MM.1S (cell line): ENCODE measurements around the gene FITM2.

Experiments
- DNase-seq: peaks from one replicate; pipeline ENCODE4 v3.0.0-alpha.2; 2015
- H2AFZ ChIP-seq: fragments of 300-600 bp; sonication (generic); 2 replicates; pipeline ENCODE4 v1.6.0; 2016; ENCODE audit warnings: antibody characterized with exemption, low read length
- H3F3A ChIP-seq: fragments of 300-600 bp; sonication (generic); 2 replicates; pipeline ENCODE4 v1.6.1; 2016; ENCODE audit warnings: mild to moderate bottlenecking, antibody characterized with exemption, low read length, moderate library complexity, mixed read lengths; ENCODE audit not compliant: insufficient read depth
- H3K27ac ChIP-seq: fragments of 300-600 bp; sonication (generic); 2 replicates; pipeline ENCODE4 v1.5.1; 2016; ENCODE audit warnings: mild to moderate bottlenecking, low read length
- H3K27me3 ChIP-seq: fragments of 300-600 bp; sonication (generic); replicated peaks from 2 replicates; pipeline ENCODE4 v1.6.0; 2016; ENCODE audit warnings: low read length; ENCODE audit not compliant: insufficient read depth
- H3K36me3 ChIP-seq: fragments of 300-600 bp; sonication (generic); replicated peaks from 2 replicates; pipeline ENCODE4 v1.6.1; 2016; ENCODE audit warnings: mild to moderate bottlenecking, low read length, mixed read lengths; ENCODE audit not compliant: insufficient read depth
- H3K4me1 ChIP-seq: fragments of 300-600 bp; sonication (generic); 2 replicates; pipeline ENCODE4 v1.6.1; 2016; ENCODE audit warnings: low read length, mixed read lengths
- H3K4me2 ChIP-seq: fragments of 300-600 bp; sonication (generic); 2 replicates; pipeline ENCODE4 v1.6.0; 2016; ENCODE audit warnings: low read depth, low read length
- H3K4me3 ChIP-seq: fragments of 300-600 bp; sonication (generic); 2 replicates; pipeline ENCODE4 v1.5.1; 2016; ENCODE audit warnings: low read length, mixed read lengths
- H3K79me2 ChIP-seq: fragments of 300-600 bp; sonication (generic); 2 replicates; pipeline ENCODE4 v1.6.1; 2016; ENCODE audit warnings: mixed run types, low read length, mixed read lengths
- H3K9ac ChIP-seq: fragments of 300-600 bp; sonication (generic); 2 replicates; pipeline ENCODE4 v1.6.1; 2016; ENCODE audit warnings: low read length, mixed read lengths
- H3K9me2 ChIP-seq: fragments of 300-600 bp; sonication (generic); replicated peaks from 2 replicates; pipeline ENCODE4 v1.6.1; 2016; ENCODE audit warnings: mild to moderate bottlenecking, low read length, mixed read lengths; ENCODE audit not compliant: insufficient read depth
- H3K9me3 ChIP-seq: fragments of 300-600 bp; sonication (generic); replicated peaks from 2 replicates; pipeline ENCODE4 v1.6.1; 2016; ENCODE audit warnings: mild to moderate bottlenecking, low read length, mixed read lengths; ENCODE audit not compliant: insufficient read depth
- H4K20me1 ChIP-seq: fragments of 300-600 bp; sonication (generic); 2 replicates; pipeline ENCODE4 v1.6.1; 2016; ENCODE audit warnings: mild to moderate bottlenecking, low read length, moderate library complexity, mixed read lengths; ENCODE audit not compliant: insufficient read depth
- EZH2 ChIP-seq: fragments of 300-600 bp; sonication (generic); optimal IDR thresholded peaks from 2 replicates; pipeline ENCODE3; 2017; ENCODE audit warnings: low read depth, mild to moderate bottlenecking, antibody characterized with exemption, low read length, mixed read lengths
- EZH2phosphoT487 ChIP-seq: fragments of 300-600 bp; sonication (generic); IDR thresholded peaks from 2 replicates; pipeline ENCODE4 v1.6.1; 2018; ENCODE audit warnings: antibody characterized with exemption, low read length
- TF ChIP-seq, protein P1 (sequence below): fragments of 300-600 bp; sonication (generic); IDR thresholded peaks from 2 replicates; pipeline ENCODE4 v1.5.1; 2016; ENCODE audit warnings: antibody characterized with exemption, low read length, mixed read lengths

Gene FITM2

DNA sequence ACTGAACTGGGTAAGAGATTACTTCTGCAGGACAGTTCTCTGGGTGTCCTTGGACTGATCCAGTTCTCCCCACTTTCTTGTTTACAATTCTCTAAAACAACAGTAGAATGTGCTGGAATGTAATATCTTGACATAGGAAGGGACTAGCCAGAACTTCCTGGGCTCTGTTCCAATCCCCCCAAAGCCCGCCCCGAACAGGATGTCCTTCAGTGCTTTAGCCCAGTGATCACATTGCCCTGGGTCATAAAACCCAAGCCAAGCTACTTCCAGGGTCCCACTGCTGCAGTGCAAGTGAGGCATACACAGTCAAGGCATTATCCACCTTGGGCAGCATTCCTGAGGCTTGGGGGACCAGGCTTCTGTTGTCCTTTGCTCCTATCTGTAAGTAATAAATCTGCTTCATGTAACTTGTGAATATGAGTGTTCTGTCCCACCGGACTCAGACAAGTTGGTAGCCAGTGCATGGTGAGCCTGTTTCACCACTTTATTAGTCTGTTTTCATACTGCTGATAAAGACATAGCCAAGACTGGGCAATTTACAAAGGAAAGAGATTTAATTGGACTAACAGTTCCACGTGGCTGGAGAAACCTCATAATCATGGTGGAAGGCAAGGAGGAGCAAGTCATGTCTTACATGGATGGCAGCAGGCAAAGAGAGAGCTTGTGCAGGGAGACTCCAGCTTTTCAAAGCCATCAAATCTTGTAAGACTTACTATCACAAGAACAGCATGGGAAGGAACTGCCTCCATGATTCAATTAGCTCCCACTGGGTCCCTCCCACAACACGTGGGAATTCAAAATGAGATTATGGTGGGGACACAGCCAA lies 23.5 kb downstream of the FITM2 start:
- Histone ChIP-seq H3K27me3 (no peaks in the 10 kb centered on the region), H3K4me3 (no peak overlapping the region), H3K9me2 (no peaks in the 10 kb centered on the region), H3K27ac (no peak overlapping the region), H3F3A (no peaks in the 10 kb centered on the region), H3K79me2 (no peaks in the 10 kb centered on the region), H4K20me1 (no peaks in the 10 kb centered on the region), H3K9me3 (no peaks in the 10 kb centered on the region), H3K36me3 (no peaks in the 10 kb centered on the region), H2AFZ (no peak overlapping the region), H3K9ac (no peak overlapping the region), H3K4me2 (no peak overlapping the region), H3K4me1 (no peaks in the 10 kb centered on the region)
- TF ChIP-seq EZH2phosphoT487 (no peak), EZH2 (no peak)
- TF ChIP-seq, protein P1, sequence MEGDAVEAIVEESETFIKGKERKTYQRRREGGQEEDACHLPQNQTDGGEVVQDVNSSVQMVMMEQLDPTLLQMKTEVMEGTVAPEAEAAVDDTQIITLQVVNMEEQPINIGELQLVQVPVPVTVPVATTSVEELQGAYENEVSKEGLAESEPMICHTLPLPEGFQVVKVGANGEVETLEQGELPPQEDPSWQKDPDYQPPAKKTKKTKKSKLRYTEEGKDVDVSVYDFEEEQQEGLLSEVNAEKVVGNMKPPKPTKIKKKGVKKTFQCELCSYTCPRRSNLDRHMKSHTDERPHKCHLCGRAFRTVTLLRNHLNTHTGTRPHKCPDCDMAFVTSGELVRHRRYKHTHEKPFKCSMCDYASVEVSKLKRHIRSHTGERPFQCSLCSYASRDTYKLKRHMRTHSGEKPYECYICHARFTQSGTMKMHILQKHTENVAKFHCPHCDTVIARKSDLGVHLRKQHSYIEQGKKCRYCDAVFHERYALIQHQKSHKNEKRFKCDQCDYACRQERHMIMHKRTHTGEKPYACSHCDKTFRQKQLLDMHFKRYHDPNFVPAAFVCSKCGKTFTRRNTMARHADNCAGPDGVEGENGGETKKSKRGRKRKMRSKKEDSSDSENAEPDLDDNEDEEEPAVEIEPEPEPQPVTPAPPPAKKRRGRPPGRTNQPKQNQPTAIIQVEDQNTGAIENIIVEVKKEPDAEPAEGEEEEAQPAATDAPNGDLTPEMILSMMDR: no peak
- DNase-seq: no peak

DNA sequence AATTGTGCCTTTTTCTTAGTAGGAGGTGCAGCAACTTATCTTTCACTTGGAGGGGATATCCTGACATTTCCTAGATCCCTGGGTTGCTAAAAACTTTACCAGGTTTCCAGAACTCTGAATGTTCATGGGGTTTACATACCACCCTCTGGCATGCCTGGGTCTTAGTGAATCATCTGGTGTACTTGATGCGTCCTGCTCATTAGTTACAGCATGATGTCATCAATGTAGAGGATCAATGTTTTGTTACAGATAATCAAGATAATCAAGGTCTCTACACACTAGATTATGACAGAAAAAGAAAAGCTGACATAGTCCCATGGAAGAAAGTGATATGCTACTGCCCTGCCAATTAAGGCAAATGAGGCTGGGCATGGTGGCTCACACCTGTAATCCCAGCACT lies 27.0 kb downstream of the FITM2 start:
- no peak overlapping the region for H3K27ac ChIP-seq
- H3K4me3 ChIP-seq: no peak overlapping the region
- H3K36me3 ChIP-seq: no peaks in the 10 kb centered on the region
- H3K4me1 ChIP-seq: no peaks in the 10 kb centered on the region
- H3K9ac ChIP-seq: no peak overlapping the region
- no peaks in the 10 kb centered on the region for H4K20me1 ChIP-seq
- H3K9me3 ChIP-seq: no peaks in the 10 kb centered on the region
- H3K9me2 ChIP-seq: no peaks in the 10 kb centered on the region
- DNase-seq: no peak
- no peak overlapping the region for H3K4me2 ChIP-seq
- no peaks in the 10 kb centered on the region for H3K27me3 ChIP-seq
- H3K79me2 ChIP-seq: no peaks in the 10 kb centered on the region
- TF ChIP-seq EZH2 (no peak), EZH2phosphoT487 (no peak)
- no peak overlapping the region for H2AFZ ChIP-seq
- no peaks in the 10 kb centered on the region for H3F3A ChIP-seq

DNA sequence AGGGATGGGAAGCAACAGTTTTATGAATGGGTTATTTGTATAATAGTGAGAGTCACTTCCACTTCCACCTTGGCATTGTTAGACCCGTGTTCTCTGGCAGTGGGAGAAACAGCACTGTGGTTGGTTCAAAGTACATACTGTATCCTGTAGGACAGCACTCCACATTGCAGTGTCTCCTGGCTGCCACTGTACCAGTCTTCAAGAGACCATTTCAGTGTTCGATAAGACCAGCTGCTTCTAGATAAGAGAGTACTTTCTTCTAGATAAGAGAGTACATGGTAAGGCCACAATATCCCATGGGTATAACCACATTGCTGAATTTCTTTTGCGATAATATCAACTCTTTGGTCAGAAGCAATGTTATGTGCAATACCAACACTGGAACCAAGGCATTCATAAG lies 28.8 kb downstream of the FITM2 start:
- no peak overlapping the region for H3K9ac ChIP-seq
- H3K9me2 ChIP-seq: no peaks in the 10 kb centered on the region
- H3K27ac ChIP-seq: no peak overlapping the region
- no peaks in the 10 kb centered on the region for H3K27me3 ChIP-seq
- no peak overlapping the region for H2AFZ ChIP-seq
- no peaks in the 10 kb centered on the region for H3K36me3 ChIP-seq
- no peaks in the 10 kb centered on the region for H3K79me2 ChIP-seq
- no peak overlapping the region for H3K4me3 ChIP-seq
- DNase-seq: no peak
- TF ChIP-seq, protein P1: no peak
- TF ChIP-seq EZH2phosphoT487 (no peak), EZH2 (no peak)
- no peaks in the 10 kb centered on the region for H3F3A ChIP-seq
- no peaks in the 10 kb centered on the region for H3K9me3 ChIP-seq
- H3K4me1 ChIP-seq: no peaks in the 10 kb centered on the region
- H3K4me2 ChIP-seq: no peak overlapping the region
- H4K20me1 ChIP-seq: no peaks in the 10 kb centered on the region

DNA sequence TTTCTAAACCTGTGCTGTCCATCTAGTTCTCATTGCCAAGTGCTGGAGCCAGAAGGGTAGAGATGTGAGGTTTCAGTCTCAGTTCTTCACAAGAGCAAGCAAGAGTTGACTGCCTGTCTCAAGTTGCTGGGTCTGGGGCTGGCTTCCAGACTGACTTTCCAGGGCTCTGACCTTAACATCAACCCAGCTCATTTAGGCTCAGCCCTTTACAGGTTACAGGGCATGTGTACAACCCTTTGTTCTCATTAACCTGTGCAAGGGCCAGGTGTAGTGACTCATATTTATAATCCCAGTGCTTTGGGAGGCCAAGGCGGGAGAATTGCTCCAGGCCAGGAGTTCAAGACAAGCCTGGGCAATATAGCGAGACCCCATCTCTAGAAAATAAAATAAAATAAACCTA lies 30.6 kb downstream of the FITM2 start:
- no peak overlapping the region for H2AFZ ChIP-seq
- no peaks in the 10 kb centered on the region for H3F3A ChIP-seq
- H3K9me2 ChIP-seq: no peaks in the 10 kb centered on the region
- no peaks in the 10 kb centered on the region for H4K20me1 ChIP-seq
- no peak for DNase-seq
- no peak overlapping the region for H3K4me2 ChIP-seq
- H3K4me3 ChIP-seq: no peak overlapping the region
- H3K36me3 ChIP-seq: no peaks in the 10 kb centered on the region
- TF ChIP-seq EZH2 (no peak), EZH2phosphoT487 (no peak)
- TF ChIP-seq, protein P1: no peak
- H3K9ac ChIP-seq: no peak overlapping the region
- no peak overlapping the region for H3K27ac ChIP-seq
- no peaks in the 10 kb centered on the region for H3K79me2 ChIP-seq
- no peaks in the 10 kb centered on the region for H3K4me1 ChIP-seq
- no peaks in the 10 kb centered on the region for H3K9me3 ChIP-seq
- no peaks in the 10 kb centered on the region for H3K27me3 ChIP-seq
